Ectodermal cell (in vitro differentiated cells): ENCODE data around the gene DNAL1.
"Not testable (repeated sequence)": the region's sequence is repeated elsewhere in the genome, so short reads cannot be mapped to it uniquely, and the experiment has no call there.

Experiments used
- H3K27ac ChIP-seq: 2 replicates; pipeline ENCODE4 v1.7.0; 2013; ENCODE audit warnings: mild to moderate bottlenecking, low read depth, low read length; ENCODE audit not compliant: insufficient read depth, poor library complexity, severe bottlenecking
- H3K27me3 ChIP-seq: 2 replicates; pipeline ENCODE4 v1.7.0; 2013; ENCODE audit warnings: mild to moderate bottlenecking, low read length; ENCODE audit not compliant: insufficient read depth, control insufficient read depth, poor library complexity, severe bottlenecking
- H3K36me3 ChIP-seq: one replicate; pipeline ENCODE4 v1.7.0; 2013; ENCODE audit warnings: low read length; ENCODE audit not compliant: control insufficient read depth, insufficient read depth
- H3K4me1 ChIP-seq: one replicate; pipeline ENCODE4 v1.7.0; 2013; ENCODE audit warnings: low read length; ENCODE audit not compliant: control insufficient read depth, insufficient read depth
- H3K4me3 ChIP-seq: 2 replicates; pipeline ENCODE4 v1.7.0; 2013; ENCODE audit warnings: low read depth, low read length, control low read depth; ENCODE audit not compliant: insufficient read depth
- H3K9me3 ChIP-seq: 2 replicates; pipeline ENCODE4 v1.7.0; 2013; ENCODE audit warnings: mild to moderate bottlenecking, low read length, moderate library complexity; ENCODE audit not compliant: control insufficient read depth
- WGBS, 2 experiments: methylation state at CpG; one replicate each; pipeline ENCODE4 v1.1.7; 2013; ENCODE audit warnings: missing lambda C conversion rate in 2 of 2; 5-methylcytosine and 5-hydroxymethylcytosine counted together

DNAL1 gene

GRCh38 chr14:73637830-73638229 lies 7.0 kb upstream of the DNAL1 start:
- H3K27me3 ChIP-seq = peaks cover 23% of the 10 kb centered on the region
- H3K4me3 ChIP-seq = no peak overlapping the region
- H3K36me3 ChIP-seq = no peaks in the 10 kb centered on the region
- no peaks in the 10 kb centered on the region for H3K4me1 ChIP-seq
- 92% methylated on average over 5 of the region's 5 CpGs for WGBS, 2 experiments
- H3K9me3 ChIP-seq = no peaks in the 10 kb centered on the region
- no peak overlapping the region for H3K27ac ChIP-seq

GRCh38 chr14:73640796-73641365 lies 3.9 kb upstream of the DNAL1 start:
- 93 to 96% methylated on average over 5 of the region's 5 CpGs for WGBS, 2 experiments
- no peaks in the 10 kb centered on the region for H3K9me3 ChIP-seq
- H3K36me3 ChIP-seq = no peaks in the 10 kb centered on the region
- H3K27ac ChIP-seq = no peak overlapping the region
- H3K4me1 ChIP-seq = peaks cover 3% of the 10 kb centered on the region
- H3K27me3 ChIP-seq = no peaks in the 10 kb centered on the region
- H3K4me3 ChIP-seq = no peak overlapping the region

- H3K4me3 ChIP-seq = peak overlapping the region; percentile 62
- H3K27ac ChIP-seq = no peak overlapping the region
- peaks cover 3% of the 10 kb centered on the region for H3K4me1 ChIP-seq
- WGBS, 2 experiments = 14 to 15% methylated on average over 7 of the region's 7 CpGs
- no peaks in the 10 kb centered on the region for H3K9me3 ChIP-seq
- no peaks in the 10 kb centered on the region for H3K27me3 ChIP-seq
- H3K36me3 ChIP-seq = no peaks in the 10 kb centered on the region
Observed at GRCh38 chr14:73645248-73645610, 443 bp downstream of the DNAL1 start.

- Histone ChIP-seq H3K27me3 (no peaks in the 10 kb centered on the region), H3K4me1 (no peaks in the 10 kb centered on the region), H3K36me3 (no peaks in the 10 kb centered on the region), H3K27ac (no peak overlapping the region), H3K4me3 (no peak overlapping the region), H3K9me3 (no peaks in the 10 kb centered on the region)
Observed at GRCh38 chr14:73651005-73651404, 6.2 kb downstream of the DNAL1 start.

- 83% methylated on average over 1 of the region's 1 CpG; no CpG with 5 or more reads in 1 of the 2 experiments for WGBS, 2 experiments
- Histone ChIP-seq H3K27me3 (no peaks in the 10 kb centered on the region), H3K4me3 (no peak overlapping the region), H3K4me1 (no peaks in the 10 kb centered on the region), H3K27ac (no peak overlapping the region), H3K36me3 (no peaks in the 10 kb centered on the region), H3K9me3 (no peaks in the 10 kb centered on the region)
Observed at GRCh38 chr14:73655851-73656250, 11.1 kb downstream of the DNAL1 start.

- not testable (repeated sequence) for H3K4me3 ChIP-seq
- WGBS, 2 experiments = 94 to 95% methylated on average over 10 to 11 of the region's 11 CpGs
Observed at GRCh38 chr14:73659202-73659601, 14.4 kb downstream of the DNAL1 start.

GRCh38 chr14:73660511-73660910 lies 15.7 kb downstream of the DNAL1 start:
- Histone ChIP-seq H3K9me3 (no peaks in the 10 kb centered on the region), H3K27ac (no peak overlapping the region), H3K36me3 (peaks cover 3% of the 10 kb centered on the region), H3K27me3 (no peaks in the 10 kb centered on the region), H3K4me1 (no peaks in the 10 kb centered on the region), H3K4me3 (no peak overlapping the region)
- 90% methylated on average over 2 of the region's 2 CpGs for WGBS, 2 experiments

More at GRCh38 chr14:73659202-73659601, 14.4 kb downstream of the DNAL1 start:
- not testable (repeated sequence) for H3K36me3 ChIP-seq, H3K27me3 ChIP-seq, H3K4me1 ChIP-seq, H3K27ac ChIP-seq, H3K9me3 ChIP-seq

- H3K27me3 ChIP-seq = no peaks in the 10 kb centered on the region
- no peak overlapping the region for H3K27ac ChIP-seq
- 82 to 93% methylated on average over 2 of the region's 2 CpGs for WGBS, 2 experiments
- H3K4me1 ChIP-seq = no peaks in the 10 kb centered on the region
- H3K4me3 ChIP-seq = no peak overlapping the region
- no peaks in the 10 kb centered on the region for H3K9me3 ChIP-seq
- peaks cover 3% of the 10 kb centered on the region for H3K36me3 ChIP-seq
Observed at GRCh38 chr14:73661872-73662271, 17.1 kb downstream of the DNAL1 start.

- 80 to 93% methylated on average over 1 of the region's 1 CpG for WGBS, 2 experiments
- peaks cover 3% of the 10 kb centered on the region for H3K36me3 ChIP-seq
- H3K27ac ChIP-seq = no peak overlapping the region
- no peaks in the 10 kb centered on the region for H3K9me3 ChIP-seq
- H3K27me3 ChIP-seq = no peaks in the 10 kb centered on the region
- no peak overlapping the region for H3K4me3 ChIP-seq
- H3K4me1 ChIP-seq = no peaks in the 10 kb centered on the region
Observed at GRCh38 chr14:73662487-73662943, 17.7 kb downstream of the DNAL1 start.

GRCh38 chr14:73663548-73664212 lies 18.9 kb downstream of the DNAL1 start:
- no peaks in the 10 kb centered on the region for H3K27me3 ChIP-seq
- no peak overlapping the region for H3K4me3 ChIP-seq
- peaks cover 3% of the 10 kb centered on the region for H3K36me3 ChIP-seq
- no peaks in the 10 kb centered on the region for H3K9me3 ChIP-seq
- no peaks in the 10 kb centered on the region for H3K4me1 ChIP-seq
- H3K27ac ChIP-seq = no peak overlapping the region
